A549 (cell line): ENCODE results near the gene PIK3R1. TPM values are rescaled to one million over a fixed set of nuclear protein-coding genes. Genes with fewer than 3 reads are reported as not detected.
"Not testable (repeated sequence)": the region's sequence is repeated elsewhere in the genome, so short reads cannot be mapped to it uniquely, and the experiment has no call there.

Experiments
- ATAC-seq, 2 experiments: fragments of 200-7000 bp in 1 of 2; fragments of >200 bp in 1 of 2; cut with Nextera tagmentation in 1 of 2; cut with Tn5 transposase in 1 of 2; 3 replicates each; pipeline versions ENCODE4 v1.8.0 to v1.9.1; 2018 to 2020; ENCODE audit warnings: mild to moderate bottlenecking in 1 of 2, moderate library complexity in 1 of 2
- CTCF ChIA-PET: fragments of 300-600 bp; sonication (Branson Sonifier 250); formaldehyde crosslinking; extraction: SDS; loops from one replicate; lab custom pipeline; 2021; ENCODE audit warnings: antibody characterized with exemption, inconsistent platforms; lab: Yijun Ruan, JAX
- POLR2A ChIA-PET: fragments of 350-600 bp; formaldehyde crosslinking; extraction: SDS; loops from one replicate; lab custom pipeline; 2021; ENCODE audit warnings: antibody characterized with exemption, inconsistent platforms; lab: Yijun Ruan, JAX
- DNase-seq, 2 experiments: peaks; one replicate each; pipeline versions ENCODE4 v3.0.0 to v3.0.0-alpha.2; 2011 to 2016; ENCODE audit warnings: low read depth in 1 of 2, low spot score in 1 of 2
- FAIRE-seq: peaks from 2 replicates; lab custom pipeline; 2011; peaks lifted over from hg19 to GRCh38; lab: Jason Lieb, UNC
- H3K27ac ChIP-seq, 2 experiments: fragments of >200 bp; sonication (Bioruptor Twin); formaldehyde crosslinking; 3 replicates each; pipeline ENCODE4 v1.5.1; 2016 to 2017
- H3K4me1 ChIP-seq: fragments of >200 bp; sonication (Bioruptor Twin); formaldehyde crosslinking; 3 replicates; pipeline ENCODE4 v1.6.1; 2016
- H3K4me2 ChIP-seq: fragments of >200 bp; sonication (Bioruptor Twin); formaldehyde crosslinking; 3 replicates; pipeline ENCODE4 v1.6.1; 2016
- H3K4me3 ChIP-seq: fragments of >200 bp; sonication (Bioruptor Twin); formaldehyde crosslinking; 3 replicates; pipeline ENCODE4 v1.5.1; 2016
- H3K9me3 ChIP-seq: fragments of >200 bp; sonication (Bioruptor Twin); formaldehyde crosslinking; 3 replicates; pipeline ENCODE4 v1.6.1; 2016
- BHLHE40 ChIP-seq: IDR thresholded peaks from 2 replicates; pipeline ENCODE4 v1.6.1; 2012; ENCODE audit warnings: low read depth, low read length, inconsistent platforms
- CHD4 ChIP-seq: fragments of 200-600 bp; sonication (generic); IDR thresholded peaks from 2 replicates; pipeline ENCODE4 v1.6.1; 2016; ENCODE audit warnings: antibody characterized with exemption, mild to moderate bottlenecking, borderline replicate concordance
- ELK1 ChIP-seq: fragments of 150-350 bp; IDR thresholded peaks from 2 replicates; pipeline ENCODE4 v1.6.1; 2014; ENCODE audit warnings: low read depth, mild to moderate bottlenecking, low read length
- EP300 ChIP-seq, 2 experiments: fragments of >200 bp; sonication (Bioruptor Twin); formaldehyde crosslinking; IDR thresholded peaks; 2 replicates in 1 of 2; 3 replicates in 1 of 2; pipeline ENCODE4 v1.6.1; 2016 to 2017
- GATA3 ChIP-seq: IDR thresholded peaks from 2 replicates; pipeline ENCODE4 v1.6.1; 2012; ENCODE audit warnings: borderline replicate concordance
- HDAC2 ChIP-seq: fragments of 200-600 bp; sonication (generic); IDR thresholded peaks from 2 replicates; pipeline ENCODE4 v1.6.1; 2016
- HES2 ChIP-seq: fragments of >200 bp; sonication (Bioruptor Twin); formaldehyde crosslinking; IDR thresholded peaks from 2 replicates; pipeline ENCODE4 v1.6.1; 2016
- HEYL ChIP-seq: fragments of 250-450 bp; sonication (Bioruptor Pico); IDR thresholded peaks from 2 replicates; pipeline ENCODE4 v1.8.0; 2021; ENCODE audit warnings: mild to moderate bottlenecking, moderate library complexity
- JUN ChIP-seq, 2 experiments: fragments of >200 bp; sonication (Bioruptor Twin); formaldehyde crosslinking; IDR thresholded peaks; 2 replicates in 1 of 2; 3 replicates in 1 of 2; pipeline ENCODE4 v1.6.1; 2016 to 2017
- JUNB ChIP-seq: fragments of >200 bp; sonication (Bioruptor Twin); formaldehyde crosslinking; IDR thresholded peaks from 2 replicates; pipeline ENCODE4 v1.6.1; 2016
- MAFK ChIP-seq: fragments of 450-650 bp; IDR thresholded peaks from 2 replicates; pipeline ENCODE4 v1.6.1; 2014; ENCODE audit not compliant: partially characterized antibody
- MAZ ChIP-seq: fragments of 150-350 bp; IDR thresholded peaks from 2 replicates; pipeline ENCODE4 v1.6.1; 2014; ENCODE audit warnings: antibody characterized with exemption, low read depth, low read length, borderline replicate concordance
- NPAS2 ChIP-seq: fragments of 250-450 bp; sonication (Bioruptor Pico); IDR thresholded peaks from 2 replicates; pipeline ENCODE4 v1.8.0; 2022; ENCODE audit warnings: mild to moderate bottlenecking, moderate library complexity, borderline replicate concordance
- POLR2AphosphoS2 ChIP-seq: conservative IDR thresholded peaks from 2 replicates; pipeline ENCODE4 v1.6.1; 2012; ENCODE audit warnings: low read length, improper control_type of control experiment, inconsistent platforms
- RAD21 ChIP-seq, 2 experiments: fragments of >200 bp in 1 of 2; sonication (Bioruptor Twin) in 1 of 2; formaldehyde crosslinking in 1 of 2; IDR thresholded peaks in 1 of 2; conservative IDR thresholded peaks in 1 of 2; 2 replicates in 1 of 2; 3 replicates in 1 of 2; pipeline ENCODE4 v1.6.1; 2012 to 2018; ENCODE audit warnings: inconsistent platforms in 1 of 2
- RARB ChIP-seq: fragments of 250-450 bp; sonication (Bioruptor Pico); IDR thresholded peaks from 2 replicates; pipeline ENCODE4 v1.8.0; 2021; ENCODE audit warnings: mild to moderate bottlenecking, moderate library complexity
- RFX5 ChIP-seq: fragments of 450-650 bp; IDR thresholded peaks from 2 replicates; pipeline ENCODE4 v1.7.1; 2014; ENCODE audit warnings: antibody characterized with exemption, mild to moderate bottlenecking, moderate library complexity
- TP53 ChIP-seq: fragments of 250-450 bp; sonication (Bioruptor Pico); IDR thresholded peaks from 2 replicates; pipeline ENCODE4 v1.5.0; 2021; ENCODE audit warnings: mild to moderate bottlenecking, moderate library complexity
- USF2 ChIP-seq: fragments of 450-650 bp; IDR thresholded peaks from 2 replicates; pipeline ENCODE4 v1.6.1; 2014; ENCODE audit warnings: antibody characterized with exemption
- ZC3H11A ChIP-seq: fragments of 450-650 bp; IDR thresholded peaks from 2 replicates; pipeline ENCODE4 v1.6.1; 2014; ENCODE audit warnings: antibody characterized with exemption, mild to moderate bottlenecking
- ZNF302 ChIP-seq: fragments of 250-450 bp; sonication (Bioruptor Pico); IDR thresholded peaks from 2 replicates; pipeline ENCODE4 v1.9.0; 2021; ENCODE audit warnings: inconsistent platforms, mild to moderate bottlenecking, moderate library complexity
- WGBS: methylation state at CpG from one replicate; pipeline ENCODE4 v1.1.6; 2017; ENCODE audit errors: missing lambda C conversion rate; 5-methylcytosine and 5-hydroxymethylcytosine counted together
- polyA plus RNA-seq, 4 experiments: library from polyadenylated mRNA; depleted of rRNA in 3 of 4; stranded (reverse); fragments of >200 nt; fragmentation: RNase III in 1 of 4; extraction: RNeasy Plus Mini Kit Qiagen cat#74134 plus additional on column Dnase treatment in 1 of 4; gene quantifications; 2 replicates in 3 of 4; 3 replicates in 1 of 4; pipeline ENCODE4 v1.2.3, GENCODE V29; 2011 to 2017

The PIK3R1 gene
- polyA plus RNA-seq, 2 of the 4 experiments (the other 2 are of a cell fraction): 5.5 to 5.7 TPM

GRCh38 chr5:68232277-68232676 is 16.7 kb downstream of the PIK3R1 start:
- Histone ChIP-seq H3K4me2 (no peak overlapping the region), H3K4me1 (no peaks in the 10 kb centered on the region), H3K9me3 (no peaks in the 10 kb centered on the region), H3K4me3 (no peak overlapping the region), H3K27ac (no peak overlapping the region)
- DNase-seq: no peak
- CTCF ChIA-PET: no interaction called here
- POLR2A ChIA-PET: no interaction called here
- WGBS: 88% methylated on average over 4 of the region's 4 CpGs
- no peak for ATAC-seq
- TF ChIP-seq JUN (IDR thresholded peaks at IDR 0.05) (no peak), ELK1 (no peak)
- TF ChIP-seq, all 56 proteins: peak for 0
- FAIRE-seq: no peak

- TF ChIP-seq RARB (CRISPR knock-in tag) (no peak), RAD21 (conservative IDR thresholded peaks at IDR 0.05 in 1 of 2, IDR thresholded peaks at IDR 0.05 in 1 of 2) (no peak), NPAS2 (no peak), ZC3H11A (no peak), HES2 (no peak), ZNF302 (CRISPR knock-in tag) (no peak), MAFK (no peak), TP53 (CRISPR knock-in tag) (no peak)
- no peak for ATAC-seq
- no peaks in the 10 kb centered on the region for H3K9me3 ChIP-seq
- H3K4me1 ChIP-seq: no peaks in the 10 kb centered on the region
- H3K4me3 ChIP-seq: no peak overlapping the region
- ChIA-PET POLR2A (no interaction called here), CTCF (no interaction called here)
- FAIRE-seq: peak; percentile 32
- DNase-seq: no peak
- no peak overlapping the region for H3K4me2 ChIP-seq
- 83% methylated on average over 1 of the region's 1 CpG for WGBS
- H3K27ac ChIP-seq: no peak overlapping the region
Observed at GRCh38 chr5:68233075-68233474, 17.5 kb downstream of the PIK3R1 start.

GRCh38 chr5:68235229-68235628 is 19.7 kb downstream of the PIK3R1 start:
- H3K4me3 ChIP-seq, H3K27ac ChIP-seq, H3K9me3 ChIP-seq, ATAC-seq, H3K4me2 ChIP-seq, DNase-seq, POLR2A ChIA-PET, H3K4me1 ChIP-seq, FAIRE-seq: not testable (repeated sequence)
- TF ChIP-seq ZC3H11A: peak; percentile 82
- CTCF ChIA-PET: interaction anchor here (1.0 to 1.5 kb wide), 2 partner anchors 11 to 15 kb away, joined by 3 to 4 read pairs; no protein-coding TSS in a partner anchor
- 85% methylated on average over 2 of the region's 2 CpGs for WGBS

- Histone ChIP-seq H3K27ac (no peak overlapping the region), H3K4me3 (no peak overlapping the region), H3K4me1 (no peaks in the 10 kb centered on the region)
- TF ChIP-seq POLR2AphosphoS2: no peak
- TF ChIP-seq CHD4: no peak
- no peak for TF ChIP-seq MAZ
- no peak for TF ChIP-seq HDAC2
- no peak for TF ChIP-seq JUN (IDR thresholded peaks at IDR 0.05)
- TF ChIP-seq RFX5: no peak
- TF ChIP-seq EP300 (IDR thresholded peaks at IDR 0.05): no peak
- no peak for TF ChIP-seq JUNB
- no peak for TF ChIP-seq HEYL (CRISPR knock-in tag)
- TF ChIP-seq BHLHE40: no peak
- TF ChIP-seq USF2: no peak
- TF ChIP-seq GATA3: no peak
- TF ChIP-seq, all 56 proteins: peak for 0
- 65% methylated on average over 2 of the region's 2 CpGs for WGBS
- POLR2A ChIA-PET: no interaction called here
- no peak for DNase-seq
- CTCF ChIA-PET: interaction anchor here (1.3 kb wide), 1 partner anchor 15 kb away, joined by 7 read pairs; no protein-coding TSS in a partner anchor
- no peaks in the 10 kb centered on the region for H3K9me3 ChIP-seq
- no peak for FAIRE-seq
- H3K4me2 ChIP-seq: no peak overlapping the region
- no peak for ATAC-seq
Observed at GRCh38 chr5:68237715-68238114, 22.2 kb downstream of the PIK3R1 start.
